ENCODE data around the gene FOXQ1.
"Not testable (repeated sequence)": the region's sequence is repeated elsewhere in the genome, so short reads cannot be mapped to it uniquely, and the experiment has no call there.

Gene FOXQ1

DNA sequence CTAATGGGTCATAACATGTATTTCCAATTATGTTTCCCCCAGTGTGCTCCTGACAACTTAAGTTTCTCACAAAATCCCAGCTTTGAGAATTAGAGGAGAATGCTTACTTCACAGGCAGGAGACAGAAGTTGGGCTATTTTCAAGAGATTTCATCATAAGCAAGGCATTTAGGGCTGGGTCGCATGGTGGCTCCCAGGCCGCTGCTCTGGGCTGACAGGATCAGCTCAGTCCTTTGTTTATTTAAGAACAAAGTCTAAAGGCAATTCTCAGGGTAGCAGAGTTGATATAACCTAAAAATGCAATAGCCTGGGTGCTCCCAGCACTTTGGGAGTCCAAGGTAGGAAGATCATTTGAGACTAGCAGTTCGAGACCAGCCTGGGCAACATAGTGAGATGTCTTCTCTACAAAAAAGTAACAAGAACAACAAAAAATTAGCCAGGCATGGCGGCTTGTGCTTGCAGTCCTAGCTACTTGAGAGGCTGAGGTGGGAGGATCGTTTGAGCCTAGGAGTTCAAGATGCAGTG lies 10.9 kb downstream of the FOXQ1 start:
- no peak for DNase-seq

DNA sequence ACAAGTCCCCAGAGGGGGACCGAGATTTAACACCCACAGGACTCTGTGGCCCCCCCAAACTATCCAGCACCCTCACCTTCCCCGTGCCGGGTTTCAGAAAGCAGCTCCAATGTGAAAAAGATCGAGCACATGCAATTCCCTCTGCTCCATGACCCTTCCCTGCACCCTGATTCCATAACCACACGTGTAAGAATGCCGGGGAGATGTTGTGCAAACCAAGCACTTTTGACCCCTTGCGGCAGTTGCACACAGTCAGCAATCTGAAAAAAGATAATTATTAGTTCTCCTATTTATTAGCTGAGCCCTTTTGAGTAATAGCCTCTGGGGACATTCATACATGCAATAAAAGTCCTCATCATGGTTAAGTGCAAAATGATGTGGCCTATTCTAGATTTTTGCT lies 13.0 kb downstream of the FOXQ1 start:
- DNase-seq: no peak

DNA sequence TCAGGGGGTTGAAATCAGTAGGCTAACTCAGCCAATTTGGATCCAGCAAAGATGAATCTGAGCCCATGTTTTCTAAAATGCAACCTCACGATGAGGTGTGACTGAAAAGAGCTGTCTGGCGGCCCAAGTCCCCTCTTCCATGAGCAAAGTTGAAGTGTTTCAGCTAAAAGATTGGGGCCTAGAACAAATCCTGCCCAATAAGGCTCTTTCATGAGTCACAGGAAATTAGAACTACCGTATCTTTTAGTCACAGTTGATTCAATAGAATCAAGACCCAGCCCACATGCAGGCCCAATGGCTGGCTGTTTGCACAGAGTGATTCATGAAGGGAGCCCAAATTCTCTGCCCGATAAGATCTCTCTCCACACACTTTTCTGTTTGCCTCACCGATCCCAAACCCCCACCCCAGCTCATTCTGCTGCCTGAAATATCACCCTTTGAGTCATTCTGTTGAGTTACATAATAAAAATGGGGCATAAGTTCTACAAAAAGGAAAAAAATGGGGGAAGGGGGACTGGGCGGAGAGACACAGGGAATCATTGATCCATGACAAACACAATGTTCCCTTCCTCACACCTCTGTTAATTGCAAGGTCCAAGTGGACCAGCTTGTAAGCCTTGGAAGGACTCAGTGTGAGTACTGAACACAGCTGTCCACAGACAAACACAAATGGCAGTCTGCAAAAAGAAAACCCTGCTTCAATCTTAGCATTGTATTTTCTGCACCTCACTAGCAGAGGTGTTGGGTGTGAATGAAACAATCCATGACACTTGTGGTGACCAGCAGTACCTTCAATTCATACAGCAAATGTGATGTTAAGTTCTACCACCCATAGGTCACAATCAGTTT lies 13.8 kb downstream of the FOXQ1 start:
- peak; percentile 44 for DNase-seq

DNA sequence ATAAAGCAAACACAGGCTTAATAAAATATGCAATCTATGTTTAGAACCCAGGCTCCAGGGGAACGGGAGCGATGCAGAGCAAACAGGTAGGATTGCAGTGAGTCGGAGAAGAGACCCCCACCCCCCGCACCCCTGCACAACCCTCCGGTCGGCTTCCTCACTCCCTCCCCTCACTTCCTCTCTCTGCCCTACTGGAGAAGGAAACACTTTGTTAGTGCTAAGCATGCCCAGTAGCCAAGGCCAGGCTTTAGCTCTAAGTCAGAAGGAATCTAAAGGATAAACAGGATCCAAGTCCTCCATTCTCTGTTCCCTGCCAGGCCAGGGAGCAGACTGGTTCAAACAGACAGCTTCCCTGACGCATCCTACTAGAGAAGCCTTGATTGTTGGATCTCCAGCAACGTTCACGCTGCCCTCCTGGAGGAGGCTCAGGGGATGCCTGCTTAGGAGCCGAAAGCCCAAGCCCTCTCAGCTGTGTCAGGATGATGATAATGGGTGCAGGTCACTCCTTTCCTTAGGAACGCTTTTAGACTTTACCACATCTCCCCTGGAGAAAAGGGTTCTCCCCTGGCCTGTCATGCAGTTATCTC lies 14.7 kb downstream of the FOXQ1 start:
- DNase-seq: no peak

DNA sequence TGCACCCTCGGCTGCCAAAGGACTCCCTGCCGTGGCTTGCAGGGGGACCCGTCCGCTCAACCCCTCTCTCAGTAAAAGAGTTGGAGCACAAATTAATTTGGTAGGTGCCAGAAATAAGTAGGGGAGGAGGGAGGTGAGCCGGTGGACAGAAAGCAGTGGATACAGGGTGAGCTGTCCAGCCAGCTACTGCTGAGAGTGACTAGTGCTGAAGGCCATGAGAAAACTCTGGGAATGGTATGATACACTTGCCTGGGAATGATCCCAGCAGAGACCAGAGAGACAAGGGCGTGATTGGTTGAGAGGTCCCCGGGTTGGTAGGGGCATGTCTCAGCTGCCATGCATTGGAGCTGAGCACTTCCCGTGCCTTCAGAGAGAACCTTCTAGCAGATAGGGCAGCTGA lies 15.7 kb downstream of the FOXQ1 start:
- DNase-seq: no peak

DNA sequence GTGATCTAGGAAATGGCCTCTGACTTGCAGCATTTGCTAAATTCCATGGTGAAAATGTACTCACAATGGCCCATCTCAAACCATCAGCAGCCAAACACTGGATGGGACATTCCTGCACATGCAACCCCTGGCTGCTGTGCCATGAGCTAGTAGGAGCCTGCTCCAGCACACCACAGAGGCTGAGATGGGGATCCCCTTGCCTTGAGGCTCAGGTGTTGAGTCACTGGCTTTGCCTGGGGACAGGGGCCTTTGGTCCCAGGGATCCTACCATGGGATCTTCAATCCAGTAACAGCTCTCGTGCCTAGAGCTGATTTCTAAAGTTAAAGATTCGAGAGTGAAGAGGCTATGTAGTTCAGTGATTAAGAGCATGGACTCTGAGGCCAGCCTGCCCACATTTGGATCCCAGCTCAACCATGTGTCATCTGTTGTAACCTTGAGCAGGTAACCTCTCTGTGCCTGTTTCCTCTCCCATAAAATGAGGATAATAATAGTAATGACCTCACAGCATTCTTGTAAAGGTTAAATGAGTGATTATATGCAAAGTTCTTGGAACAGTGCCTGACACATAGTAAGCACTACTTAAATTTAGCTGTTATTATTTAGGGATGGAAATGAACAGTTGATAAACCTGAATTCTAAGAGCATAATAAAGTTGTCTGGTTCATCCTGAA lies 16.4 kb downstream of the FOXQ1 start:
- DNase-seq: no peak

DNA sequence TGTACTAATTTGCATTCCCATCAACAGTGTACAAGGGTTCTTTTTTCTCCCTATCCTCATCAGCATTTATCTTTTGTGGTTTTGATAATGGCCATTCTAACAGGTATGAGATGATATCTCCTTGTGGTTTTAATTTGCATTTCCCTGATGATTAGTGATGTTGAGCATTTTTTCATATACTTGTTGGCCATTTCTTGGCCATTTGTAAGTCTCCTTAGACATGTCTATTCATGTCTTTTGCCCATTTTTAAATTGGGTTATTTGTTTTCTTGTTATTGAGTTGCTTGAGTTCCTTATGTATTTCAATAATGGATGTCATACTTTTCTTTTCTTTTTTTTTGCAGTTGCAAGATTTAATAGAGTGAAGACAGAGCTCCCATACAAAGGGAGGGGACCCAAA lies 17.8 kb downstream of the FOXQ1 start:
- DNase-seq: no peak

DNA sequence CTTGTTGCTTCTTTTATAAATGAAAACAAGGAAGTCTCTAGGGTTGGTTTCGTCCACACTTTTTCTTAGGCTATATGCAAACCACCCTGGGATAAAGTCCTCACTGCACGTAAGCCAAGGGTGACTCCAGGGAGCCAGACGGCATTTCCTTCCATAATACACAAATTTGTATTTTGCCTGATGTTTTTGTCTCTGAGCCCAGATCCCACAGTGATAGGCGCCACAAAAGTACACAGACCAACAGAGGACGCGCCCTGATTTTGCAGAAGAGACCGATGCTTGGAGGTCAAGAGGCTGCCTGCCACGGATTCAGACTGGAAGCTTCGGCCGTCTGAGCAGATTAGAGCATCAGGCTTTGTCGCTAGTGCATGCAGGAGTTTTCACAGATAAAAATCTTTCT lies 22.8 kb downstream of the FOXQ1 start:
- no peak for DNase-seq

DNA sequence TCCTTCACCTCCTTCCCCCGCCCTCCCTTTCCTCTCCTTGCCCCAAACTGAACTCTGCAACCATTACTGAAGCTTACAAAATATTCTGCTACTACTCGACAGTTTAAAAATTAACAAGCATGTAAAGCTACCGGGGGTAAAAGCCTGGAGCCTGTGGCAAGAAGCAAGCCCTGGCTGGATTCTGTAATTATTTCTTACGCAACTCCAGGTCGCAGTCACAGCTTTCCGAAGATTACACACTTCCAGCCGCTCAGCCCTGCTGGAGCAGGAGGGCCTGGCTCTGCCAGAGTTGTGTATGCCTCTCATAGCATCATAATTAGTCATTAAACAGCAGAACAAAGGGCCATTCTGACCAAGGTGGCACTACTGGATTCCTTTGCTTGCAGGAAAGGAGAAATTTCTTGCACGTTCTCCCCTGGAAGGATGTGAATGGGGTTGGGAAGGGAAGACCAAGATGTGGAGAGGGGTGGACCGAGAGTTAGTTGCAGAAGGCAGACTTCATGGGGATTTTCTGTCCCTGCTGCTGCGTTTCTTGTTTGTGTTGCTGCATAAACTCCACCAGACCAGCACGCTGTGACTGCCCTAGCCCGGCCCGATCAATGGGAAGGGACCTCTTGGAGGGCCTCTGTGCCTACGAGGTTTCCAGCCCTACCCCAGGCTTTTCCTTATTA lies 23.6 kb downstream of the FOXQ1 start:
- DNase-seq: peak; percentile 91

DNA sequence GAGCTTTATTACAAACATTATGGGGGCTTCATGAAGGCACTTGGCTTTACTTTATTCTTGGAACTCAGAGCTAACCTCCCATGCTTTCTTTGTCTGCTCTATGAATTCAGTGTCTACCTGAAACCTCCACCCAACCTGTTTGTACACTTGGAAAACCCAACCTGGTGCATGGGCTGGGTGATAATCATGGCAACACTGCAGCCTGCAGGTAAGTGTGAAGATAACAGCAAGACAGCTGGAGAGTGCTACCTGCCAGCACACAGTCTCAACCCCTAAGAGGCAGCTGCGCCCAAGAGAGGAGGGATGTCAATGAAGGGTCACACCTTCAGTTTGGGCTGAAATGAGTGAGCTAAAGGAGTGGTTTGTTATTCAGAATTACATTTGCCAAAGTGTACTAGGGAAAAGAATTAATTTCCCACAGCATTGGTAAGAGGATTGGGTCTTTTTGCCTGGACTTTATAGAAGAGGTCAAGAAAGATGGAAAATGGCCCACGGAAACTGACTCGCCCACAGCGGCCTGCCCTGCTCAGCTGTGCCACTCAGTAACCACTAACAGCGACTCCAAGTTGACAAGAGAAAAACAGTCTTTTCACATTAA lies 24.4 kb downstream of the FOXQ1 start:
- peak; percentile 76 for DNase-seq

DNA sequence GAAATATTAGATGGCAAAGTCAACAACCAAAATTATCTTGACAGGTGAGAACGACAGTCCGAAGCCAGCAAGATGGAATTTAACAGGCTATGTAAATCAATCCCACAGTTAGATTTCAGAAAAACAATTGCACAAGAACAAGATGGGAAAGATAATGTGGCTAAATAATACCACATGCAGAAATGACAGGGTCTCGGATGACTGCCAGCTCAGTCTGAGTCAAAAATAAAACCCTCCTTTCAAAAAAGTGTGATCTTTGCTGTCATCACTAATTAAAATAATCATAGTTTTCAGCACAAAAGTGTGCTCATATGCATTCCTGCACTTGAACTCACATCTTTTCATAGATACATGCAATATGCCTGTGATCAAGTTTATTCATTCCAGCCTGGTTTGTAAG lies 25.9 kb downstream of the FOXQ1 start:
- no peak for DNase-seq

DNA sequence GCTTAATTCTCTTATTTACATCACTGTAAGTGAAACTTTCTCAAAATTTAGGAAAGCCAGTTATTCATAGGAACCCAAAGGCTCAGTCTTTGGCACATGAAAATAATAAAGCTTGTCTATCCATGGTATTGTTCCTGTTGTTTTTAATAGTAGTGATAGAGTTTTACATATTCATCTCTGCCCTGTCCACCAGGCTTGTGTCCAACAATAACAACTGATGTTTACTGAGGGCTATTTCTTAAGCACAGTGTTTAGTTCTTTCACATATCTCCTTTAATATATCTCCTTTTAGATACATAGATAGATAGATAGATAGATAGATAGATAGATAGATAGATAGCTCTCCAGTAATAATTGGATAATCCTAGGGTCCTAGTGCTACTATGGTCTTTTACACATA lies 34.2 kb downstream of the FOXQ1 start:
- no peak for DNase-seq

DNA sequence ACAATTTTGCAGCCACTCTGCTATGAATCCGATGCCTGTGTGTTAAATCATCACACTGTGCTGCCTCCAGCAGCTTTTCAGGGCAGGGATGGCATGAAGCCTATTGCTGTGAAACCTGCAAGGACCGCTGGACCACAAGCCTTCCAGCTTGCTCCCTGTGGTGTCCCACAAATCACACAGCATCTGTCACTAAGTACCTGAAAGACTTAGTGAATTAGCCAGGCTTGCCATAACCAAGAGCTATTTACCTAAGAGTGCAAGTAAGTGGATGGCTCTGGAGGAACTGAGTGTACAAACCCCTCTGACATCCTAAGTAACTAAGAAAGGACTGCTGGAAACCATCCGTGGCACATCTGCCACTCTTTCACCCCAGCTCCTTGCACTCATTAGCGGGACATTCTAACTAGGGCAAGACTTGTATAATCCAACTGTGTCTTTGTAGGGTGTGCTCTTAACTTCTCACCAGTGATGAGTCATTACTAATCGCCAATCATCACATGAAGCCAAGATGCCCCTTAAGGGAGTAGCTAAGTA lies 34.7 kb downstream of the FOXQ1 start:
- DNase-seq: no peak

DNA sequence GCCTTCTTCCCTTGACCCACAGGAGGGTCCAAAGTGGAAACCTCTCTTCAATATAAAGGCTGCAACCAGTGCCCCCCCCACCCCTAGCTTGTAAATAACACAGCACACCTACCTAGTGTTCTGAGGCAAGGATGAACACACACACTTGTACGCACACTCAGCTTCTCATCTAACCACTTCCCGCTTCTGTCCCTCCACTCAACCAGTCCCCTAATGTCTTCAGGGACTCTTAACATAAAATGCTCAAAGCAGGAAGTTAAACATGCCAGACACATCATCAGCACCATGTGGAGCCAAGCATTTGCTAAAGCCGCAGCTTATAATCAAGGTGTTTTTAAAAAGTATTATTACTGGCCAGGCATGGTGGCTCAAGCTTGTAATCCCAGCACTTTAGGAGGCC lies 35.3 kb downstream of the FOXQ1 start:
- no peak for DNase-seq

DNA sequence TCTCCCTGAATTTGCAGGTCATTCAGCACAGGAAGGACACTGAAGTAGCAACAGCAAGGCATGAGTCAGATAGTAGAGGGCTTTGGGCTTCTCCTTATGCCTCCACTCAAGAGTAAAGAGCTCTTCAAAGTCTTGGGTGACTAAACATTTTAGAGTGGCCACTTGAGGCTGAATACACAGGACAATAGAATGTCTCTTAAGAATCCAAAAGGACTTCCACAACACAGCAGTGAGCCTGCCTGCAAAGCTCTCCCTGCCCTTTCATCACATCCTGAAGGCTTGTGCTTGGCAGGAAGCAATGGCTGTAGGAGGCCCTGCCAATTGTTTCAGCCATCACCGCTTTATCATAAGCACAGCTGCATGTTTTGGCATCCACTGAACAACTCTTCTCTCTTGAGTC lies 36.8 kb downstream of the FOXQ1 start:
- no peak for DNase-seq

DNA sequence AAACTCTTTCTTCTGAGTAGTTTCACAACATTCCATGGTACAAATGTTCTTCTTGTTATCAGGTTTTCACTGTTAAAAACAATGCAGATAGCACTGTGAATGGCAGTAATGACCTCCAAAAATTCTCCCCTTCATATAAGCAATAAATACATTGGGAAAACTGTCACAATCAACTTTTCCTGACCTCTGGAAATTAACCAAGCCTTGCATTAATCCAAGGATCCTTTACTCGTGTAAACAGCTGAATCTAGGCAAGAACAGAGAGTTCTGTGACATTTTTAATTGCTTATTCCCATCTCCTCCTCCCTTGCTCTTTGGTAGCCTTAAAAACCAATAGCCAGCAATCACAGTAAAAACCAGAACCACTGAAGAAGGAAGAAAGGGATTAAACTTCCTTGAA lies 37.8 kb downstream of the FOXQ1 start:
- no peak for DNase-seq

DNA sequence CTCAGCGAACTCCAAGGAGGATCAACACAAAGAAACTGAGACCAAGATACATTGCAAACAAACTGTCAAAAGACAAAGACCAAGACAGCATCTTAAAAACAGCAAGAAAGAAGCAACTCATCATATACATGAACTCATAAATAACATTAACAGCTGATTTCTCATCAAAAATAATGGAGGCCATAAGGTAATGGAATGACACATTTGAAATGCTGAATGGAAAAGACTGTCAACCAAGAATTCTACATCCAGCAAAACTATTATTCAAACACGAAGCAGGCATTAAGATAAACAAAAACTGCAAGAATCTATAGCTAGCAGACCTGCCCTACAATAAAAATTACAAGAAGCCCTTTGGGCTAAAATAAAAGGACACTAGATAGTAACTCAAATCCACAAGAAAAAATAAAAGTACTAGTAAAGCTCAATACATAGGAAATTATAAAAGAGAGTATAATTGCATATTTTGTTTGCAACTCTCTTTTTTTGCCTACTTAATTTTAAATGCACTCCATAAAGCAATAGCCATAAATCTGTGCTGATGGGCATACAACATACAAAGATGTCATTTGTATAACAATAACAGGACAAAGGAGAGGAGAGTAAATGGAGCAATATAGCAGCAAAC lies 39.6 kb downstream of the FOXQ1 start:
- no peak for DNase-seq

DNA sequence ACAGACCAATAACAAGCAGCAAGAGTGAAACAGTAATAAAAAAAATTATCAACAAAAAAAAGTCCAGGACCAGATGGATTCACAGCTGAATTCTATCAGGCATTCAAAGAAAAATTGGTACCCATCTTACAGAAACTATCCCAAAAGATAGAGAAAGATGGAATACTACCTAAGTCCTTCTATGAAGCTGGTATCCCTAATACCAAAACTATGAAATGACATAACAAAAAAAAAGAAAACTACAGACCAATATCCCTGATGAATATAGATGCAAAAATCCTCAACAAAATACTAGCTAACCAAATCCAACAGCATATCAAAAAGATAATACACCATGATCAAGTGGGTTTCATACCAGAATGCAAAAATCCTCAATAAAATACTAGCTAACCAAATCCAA lies 43.2 kb downstream of the FOXQ1 start:
- not testable (repeated sequence) for DNase-seq

DNA sequence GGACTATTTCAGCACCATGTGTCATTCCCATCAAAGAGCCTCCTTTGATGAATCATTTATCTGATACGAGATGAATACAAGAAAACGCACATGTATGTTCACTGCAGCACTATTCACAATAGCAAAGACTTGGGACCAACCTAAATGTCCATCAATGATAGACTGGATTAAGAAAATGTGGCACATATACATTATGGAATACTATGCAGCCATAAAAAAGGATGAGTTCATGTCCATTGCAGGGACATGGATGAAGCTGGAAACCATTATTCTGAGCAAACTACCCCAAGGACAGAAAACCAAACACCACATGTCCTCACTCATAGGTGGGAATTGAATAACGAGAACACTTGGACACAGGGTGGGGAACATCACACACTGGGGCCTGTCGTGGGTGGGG lies 49.8 kb downstream of the FOXQ1 start:
- DNase-seq: not testable (repeated sequence)

DNA sequence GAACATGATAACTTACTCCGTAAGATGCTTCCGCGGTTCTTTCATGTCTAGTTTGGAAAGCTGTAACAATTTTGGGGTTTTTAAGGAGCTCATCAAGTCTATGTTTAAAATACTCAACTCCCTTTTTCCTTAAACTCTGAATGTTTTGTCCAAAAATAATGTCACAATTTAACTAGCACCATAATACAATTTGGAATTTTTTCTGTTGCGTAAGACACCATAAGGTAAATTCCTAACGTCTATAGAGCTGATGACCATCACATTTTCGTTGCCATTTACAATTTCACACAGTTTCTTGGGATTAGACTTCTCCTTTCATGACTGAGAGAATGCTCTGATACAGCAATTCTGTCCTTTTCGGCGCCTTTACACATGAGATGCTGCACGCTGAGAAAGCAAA lies 50.7 kb downstream of the FOXQ1 start:
- DNase-seq: no peak

DNA sequence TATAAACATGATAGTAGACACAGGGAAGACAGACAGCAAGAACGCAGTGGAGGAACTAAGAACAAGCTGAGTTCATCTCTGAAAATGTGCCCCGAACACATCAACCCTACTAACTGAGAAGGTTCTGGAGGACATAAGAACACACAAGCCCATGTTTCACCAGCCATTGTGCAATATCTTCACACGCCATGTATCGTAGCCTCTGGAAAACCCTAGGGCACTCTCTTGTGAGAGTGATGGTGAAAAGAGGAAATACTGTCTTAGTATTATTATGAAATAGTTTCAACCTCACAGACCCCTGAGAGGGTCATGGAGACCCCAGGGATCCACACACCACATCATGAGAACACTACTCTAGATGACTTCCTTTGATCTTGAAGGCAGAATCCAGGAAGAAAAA lies 51.4 kb downstream of the FOXQ1 start:
- no peak for DNase-seq

Data from kidney glomerular epithelial cell (primary cell).